Gastrocnemius medialis (tissue), 4 donors: ENCODE data around the gene ADCY9.

Source experiments
- POLR2A ChIP-seq, 2 donors: fragments of 450-650 bp; IDR thresholded peaks; one replicate each; pipeline ENCODE4 v1.6.1; 2017; ENCODE audit warnings: antibody characterized with exemption in 2 of 2, mild to moderate bottlenecking in 2 of 2, moderate library complexity in 2 of 2
- TF ChIP-seq, protein P1 (sequence below), 5 experiments: fragments of 450-650 bp in 3 of 5; fragments of 200-600 bp in 2 of 5; sonication (generic) in 2 of 5; IDR thresholded peaks in 4 of 5; conservative IDR thresholded peaks in 1 of 5; 1 replicate in 4 of 5; 2 replicates in 1 of 5; pipeline ENCODE4 v1.5.1; 2016 to 2019; ENCODE audit warnings: antibody characterized with exemption in 5 of 5, mild to moderate bottlenecking in 3 of 5, moderate library complexity in 3 of 5

DNA sequence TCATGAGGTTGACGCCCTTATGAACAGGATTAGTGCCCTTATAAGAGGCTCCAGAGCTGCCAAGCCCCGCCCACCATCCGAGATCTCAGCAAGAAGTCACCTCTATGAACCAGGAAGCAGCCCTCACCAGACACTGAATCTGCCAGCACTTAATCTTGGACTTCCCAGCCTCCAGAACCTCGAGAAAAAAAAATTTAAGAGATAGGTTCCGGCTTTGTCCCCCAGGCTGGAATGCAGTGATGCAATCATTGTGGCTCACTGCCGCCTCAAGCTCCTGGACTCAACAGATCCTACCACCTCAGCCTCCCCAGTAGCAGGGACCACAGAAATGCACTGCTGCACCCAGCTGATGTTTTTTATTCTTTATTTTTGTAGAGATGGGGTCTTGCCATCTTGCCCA, 22.5 kb upstream of the ADCY9 start:
- TF ChIP-seq, protein P1, sequence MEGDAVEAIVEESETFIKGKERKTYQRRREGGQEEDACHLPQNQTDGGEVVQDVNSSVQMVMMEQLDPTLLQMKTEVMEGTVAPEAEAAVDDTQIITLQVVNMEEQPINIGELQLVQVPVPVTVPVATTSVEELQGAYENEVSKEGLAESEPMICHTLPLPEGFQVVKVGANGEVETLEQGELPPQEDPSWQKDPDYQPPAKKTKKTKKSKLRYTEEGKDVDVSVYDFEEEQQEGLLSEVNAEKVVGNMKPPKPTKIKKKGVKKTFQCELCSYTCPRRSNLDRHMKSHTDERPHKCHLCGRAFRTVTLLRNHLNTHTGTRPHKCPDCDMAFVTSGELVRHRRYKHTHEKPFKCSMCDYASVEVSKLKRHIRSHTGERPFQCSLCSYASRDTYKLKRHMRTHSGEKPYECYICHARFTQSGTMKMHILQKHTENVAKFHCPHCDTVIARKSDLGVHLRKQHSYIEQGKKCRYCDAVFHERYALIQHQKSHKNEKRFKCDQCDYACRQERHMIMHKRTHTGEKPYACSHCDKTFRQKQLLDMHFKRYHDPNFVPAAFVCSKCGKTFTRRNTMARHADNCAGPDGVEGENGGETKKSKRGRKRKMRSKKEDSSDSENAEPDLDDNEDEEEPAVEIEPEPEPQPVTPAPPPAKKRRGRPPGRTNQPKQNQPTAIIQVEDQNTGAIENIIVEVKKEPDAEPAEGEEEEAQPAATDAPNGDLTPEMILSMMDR (IDR thresholded peaks at IDR 0.05 in 4 of 5, conservative IDR thresholded peaks at IDR 0.05 in 1 of 5): no peak
- TF ChIP-seq POLR2A (IDR thresholded peaks at IDR 0.05): no peak
